Dendritic cell treated with granulocyte-macrophage colony-stimulating factor and Interleukin-4, amounts not matched to agents 40 ng/mL and 50 ng/mL, for 4 days (primary cell): ENCODE results near the gene FAM151A.

Experiments
- H3K27ac Mint-ChIP-seq: one replicate; pipeline ENCODE4 v1.8.0; 2022; ENCODE audit warnings: mild to moderate bottlenecking, mixed read lengths
- H3K27me3 Mint-ChIP-seq: one replicate; pipeline ENCODE4 v1.8.0; 2022; ENCODE audit warnings: mild to moderate bottlenecking, mixed read lengths
- H3K36me3 Mint-ChIP-seq: one replicate; pipeline ENCODE4 v1.8.0; 2022; ENCODE audit warnings: low read depth, mixed read lengths
- H3K4me1 Mint-ChIP-seq: one replicate; pipeline ENCODE4 v1.8.0; 2022; ENCODE audit warnings: low read depth, mixed read lengths
- H3K4me3 Mint-ChIP-seq: one replicate; pipeline ENCODE4 v1.8.0; 2022; ENCODE audit warnings: mild to moderate bottlenecking, moderate library complexity, mixed read lengths
- H3K9me3 Mint-ChIP-seq: one replicate; pipeline ENCODE4 v1.8.0; 2022; ENCODE audit warnings: mixed read lengths
- intact Hi-C: fragments of 100-400 bp; cut with micrococcal nuclease; formaldehyde crosslinking; loops from one replicate; pipeline ENCODE4 v1.15.0; 2022

Gene FAM151A

GRCh38 chr1:54603241-54603640 is 20.1 kb downstream of the FAM151A start:
- Mint-ChIP-seq H3K27ac (no peak overlapping the region), H3K36me3 (peaks cover 53% of the 10 kb centered on the region), H3K27me3 (no peaks in the 10 kb centered on the region), H3K4me3 (no peak overlapping the region), H3K4me1 (peaks cover 4% of the 10 kb centered on the region), H3K9me3 (no peaks in the 10 kb centered on the region)
- intact Hi-C loops = no loop called here

- no peaks in the 10 kb centered on the region for H3K9me3 Mint-ChIP-seq
- H3K36me3 Mint-ChIP-seq = peaks cover 51% of the 10 kb centered on the region
- intact Hi-C loops = no loop called here
- H3K4me1 Mint-ChIP-seq = peaks cover 4% of the 10 kb centered on the region
- H3K4me3 Mint-ChIP-seq = no peak overlapping the region
- no peaks in the 10 kb centered on the region for H3K27me3 Mint-ChIP-seq
- no peak overlapping the region for H3K27ac Mint-ChIP-seq
Measured at GRCh38 chr1:54602554-54602953, 20.8 kb downstream of the FAM151A start.

- intact Hi-C loops = no loop called here
- H3K9me3 Mint-ChIP-seq = no peaks in the 10 kb centered on the region
- no peaks in the 10 kb centered on the region for H3K27me3 Mint-ChIP-seq
- H3K4me1 Mint-ChIP-seq = peaks cover 4% of the 10 kb centered on the region
- H3K4me3 Mint-ChIP-seq = no peak overlapping the region
- peaks cover 51% of the 10 kb centered on the region for H3K36me3 Mint-ChIP-seq
- H3K27ac Mint-ChIP-seq = no peak overlapping the region
Measured at GRCh38 chr1:54601730-54602129, 21.6 kb downstream of the FAM151A start.

- H3K9me3 Mint-ChIP-seq = no peaks in the 10 kb centered on the region
- H3K36me3 Mint-ChIP-seq = peaks cover 54% of the 10 kb centered on the region
- no peak overlapping the region for H3K27ac Mint-ChIP-seq
- intact Hi-C loops = no loop called here
- peaks cover 4% of the 10 kb centered on the region for H3K4me1 Mint-ChIP-seq
- no peaks in the 10 kb centered on the region for H3K27me3 Mint-ChIP-seq
- no peak overlapping the region for H3K4me3 Mint-ChIP-seq
Measured at GRCh38 chr1:54600947-54601721, 22.2 kb downstream of the FAM151A start.

GRCh38 chr1:54599211-54599823 is 24.0 kb downstream of the FAM151A start:
- peaks cover 48% of the 10 kb centered on the region for H3K36me3 Mint-ChIP-seq
- H3K27ac Mint-ChIP-seq = no peak overlapping the region
- peaks cover under 1% of the 10 kb centered on the region for H3K4me1 Mint-ChIP-seq
- no peaks in the 10 kb centered on the region for H3K27me3 Mint-ChIP-seq
- no peaks in the 10 kb centered on the region for H3K9me3 Mint-ChIP-seq
- intact Hi-C loops = no loop called here
- no peak overlapping the region for H3K4me3 Mint-ChIP-seq

GRCh38 chr1:54597455-54598030 is 25.8 kb downstream of the FAM151A start:
- H3K36me3 Mint-ChIP-seq = peaks cover 53% of the 10 kb centered on the region
- H3K27ac Mint-ChIP-seq = no peak overlapping the region
- H3K4me3 Mint-ChIP-seq = no peak overlapping the region
- no peaks in the 10 kb centered on the region for H3K4me1 Mint-ChIP-seq
- no peaks in the 10 kb centered on the region for H3K27me3 Mint-ChIP-seq
- H3K9me3 Mint-ChIP-seq = no peaks in the 10 kb centered on the region
- intact Hi-C loops = no loop called here

- H3K27ac Mint-ChIP-seq = no peak overlapping the region
- H3K4me3 Mint-ChIP-seq = no peak overlapping the region
- no peaks in the 10 kb centered on the region for H3K27me3 Mint-ChIP-seq
- intact Hi-C loops = no loop called here
- no peaks in the 10 kb centered on the region for H3K4me1 Mint-ChIP-seq
- no peaks in the 10 kb centered on the region for H3K9me3 Mint-ChIP-seq
- peaks cover 48% of the 10 kb centered on the region for H3K36me3 Mint-ChIP-seq
Measured at GRCh38 chr1:54596756-54597155, 26.6 kb downstream of the FAM151A start.

GRCh38 chr1:54595956-54596498 is 27.3 kb downstream of the FAM151A start:
- Mint-ChIP-seq H3K27ac (no peak overlapping the region), H3K27me3 (no peaks in the 10 kb centered on the region), H3K4me3 (no peak overlapping the region), H3K4me1 (no peaks in the 10 kb centered on the region), H3K36me3 (peaks cover 45% of the 10 kb centered on the region), H3K9me3 (no peaks in the 10 kb centered on the region)
- intact Hi-C loops = no loop called here

GRCh38 chr1:54594463-54594862 is 28.9 kb downstream of the FAM151A start:
- no peaks in the 10 kb centered on the region for H3K27me3 Mint-ChIP-seq
- H3K4me1 Mint-ChIP-seq = no peaks in the 10 kb centered on the region
- no peak overlapping the region for H3K4me3 Mint-ChIP-seq
- intact Hi-C loops = no loop called here
- H3K27ac Mint-ChIP-seq = no peak overlapping the region
- no peaks in the 10 kb centered on the region for H3K9me3 Mint-ChIP-seq
- H3K36me3 Mint-ChIP-seq = peaks cover 37% of the 10 kb centered on the region

GRCh38 chr1:54593571-54594160 is 29.7 kb downstream of the FAM151A start:
- peaks cover 35% of the 10 kb centered on the region for H3K36me3 Mint-ChIP-seq
- H3K27me3 Mint-ChIP-seq = no peaks in the 10 kb centered on the region
- intact Hi-C loops = no loop called here
- H3K4me1 Mint-ChIP-seq = no peaks in the 10 kb centered on the region
- no peak overlapping the region for H3K4me3 Mint-ChIP-seq
- H3K9me3 Mint-ChIP-seq = no peaks in the 10 kb centered on the region
- no peak overlapping the region for H3K27ac Mint-ChIP-seq

- intact Hi-C loops = no loop called here
- Mint-ChIP-seq H3K36me3 (peaks cover 21% of the 10 kb centered on the region), H3K4me3 (no peak overlapping the region), H3K27ac (no peak overlapping the region), H3K4me1 (no peaks in the 10 kb centered on the region), H3K27me3 (no peaks in the 10 kb centered on the region), H3K9me3 (no peaks in the 10 kb centered on the region)
Measured at GRCh38 chr1:54591127-54591756, 32.1 kb downstream of the FAM151A start.

GRCh38 chr1:54588377-54588776 is 34.9 kb downstream of the FAM151A start:
- H3K27ac Mint-ChIP-seq = no peak overlapping the region
- H3K36me3 Mint-ChIP-seq = peaks cover 12% of the 10 kb centered on the region
- H3K27me3 Mint-ChIP-seq = no peaks in the 10 kb centered on the region
- H3K4me1 Mint-ChIP-seq = no peaks in the 10 kb centered on the region
- H3K4me3 Mint-ChIP-seq = no peak overlapping the region
- intact Hi-C loops = no loop called here
- H3K9me3 Mint-ChIP-seq = no peaks in the 10 kb centered on the region

GRCh38 chr1:54585181-54586066 is 37.9 kb downstream of the FAM151A start:
- Mint-ChIP-seq H3K9me3 (no peaks in the 10 kb centered on the region), H3K27me3 (no peaks in the 10 kb centered on the region), H3K36me3 (peaks cover 8% of the 10 kb centered on the region), H3K4me1 (no peaks in the 10 kb centered on the region), H3K27ac (no peak overlapping the region), H3K4me3 (no peak overlapping the region)
- intact Hi-C loops = no loop called here
